ENCODE data around the gene PGM2L1. TPM values are rescaled to one million over a fixed set of nuclear protein-coding genes. Genes with fewer than 3 reads are reported as not detected.

Gene PGM2L1
- total RNA-seq, 2 donors from 2014 or later: 0.66 to 5.2 TPM

- H3K9me3 ChIP-seq: no peaks in the 10 kb centered on the region
- intact Hi-C loops (cut with DNase I): no loop called here
- H3K27ac ChIP-seq: no peak overlapping the region
- WGBS, 2 donors: 89 to 94% methylated on average over 2 of the region's 2 CpGs
- peaks cover 14% of the 10 kb centered on the region for H3K4me1 ChIP-seq
- no peaks in the 10 kb centered on the region for H3K36me3 ChIP-seq (replicated peaks in 1 of 2; ENCODE audit: insufficient read depth in 1 of 2, low read depth in 2 of 2)
- no peaks in the 10 kb centered on the region for H3K27me3 ChIP-seq
- DNase-seq (no peak), ATAC-seq (no peak)
- no peak overlapping the region for H3K4me3 ChIP-seq
- TF ChIP-seq POLR2A (IDR thresholded peaks at IDR 0.05) (no peak), CTCF (IDR thresholded peaks at IDR 0.05) (no peak)
These were observed 11.4 kb upstream of the PGM2L1 start for GRCh38 chr11:74409633-74410032.

GRCh38 chr11:74403607-74404321, 5.5 kb upstream of the PGM2L1 start:
- Histone ChIP-seq H3K9me3 (no peaks in the 10 kb centered on the region), H3K36me3 (replicated peaks in 1 of 2; ENCODE audit: insufficient read depth in 1 of 2, low read depth in 2 of 2) (no peaks in the 10 kb centered on the region), H3K4me1 (no peaks in the 10 kb centered on the region), H3K27me3 (no peaks in the 10 kb centered on the region), H3K27ac (no peak overlapping the region), H3K4me3 (no peak overlapping the region)
- no peak for ATAC-seq
- TF ChIP-seq CTCF (IDR thresholded peaks at IDR 0.05) (no peak), POLR2A (IDR thresholded peaks at IDR 0.05) (no peak)
- 67 to 71% methylated on average over 4 of the region's 4 CpGs for WGBS, 2 donors
- intact Hi-C loops (cut with DNase I): no loop called here
- no peak for DNase-seq

- TF ChIP-seq CTCF (IDR thresholded peaks at IDR 0.05): no peak
- TF ChIP-seq POLR2A (IDR thresholded peaks at IDR 0.05): no peak
- Histone ChIP-seq H3K9me3 (no peaks in the 10 kb centered on the region), H3K4me1 (peaks cover 10% of the 10 kb centered on the region), H3K27ac (no peak overlapping the region), H3K27me3 (no peaks in the 10 kb centered on the region), H3K36me3 (replicated peaks in 1 of 2; ENCODE audit: insufficient read depth in 1 of 2, low read depth in 2 of 2) (no peaks in the 10 kb centered on the region), H3K4me3 (no peak overlapping the region)
- WGBS, 2 donors: 73 to 80% methylated on average over 2 of the region's 2 CpGs
- intact Hi-C loops (cut with DNase I): no loop called here
- DNase-seq (no peak), ATAC-seq (no peak)
These were observed 2.4 kb upstream of the PGM2L1 start for GRCh38 chr11:74400606-74401005.

GRCh38 chr11:74397501-74398243, 561 bp downstream of the PGM2L1 start:
- intact Hi-C loops (cut with DNase I): no loop called here

More at GRCh38 chr11:74397501-74398243, 561 bp downstream of the PGM2L1 start:
- ATAC-seq (peak; percentile 21), DNase-seq (peak; percentile 32 to 67 (median 58))
- H3K4me3 ChIP-seq: peak overlapping the region; percentile 87 to 99
- no peaks in the 10 kb centered on the region for H3K27me3 ChIP-seq
- H3K4me1 ChIP-seq: peaks cover 10% of the 10 kb centered on the region
- H3K36me3 ChIP-seq (replicated peaks in 1 of 2; ENCODE audit: insufficient read depth in 1 of 2, low read depth in 2 of 2): no peaks in the 10 kb centered on the region
- no peaks in the 10 kb centered on the region for H3K9me3 ChIP-seq
- TF ChIP-seq POLR2A (IDR thresholded peaks at IDR 0.05) (no peak), CTCF (IDR thresholded peaks at IDR 0.05) (peak in 4 of 7 experiments; percentile 39 to 43 (median 41))
- peak overlapping the region; percentile 67 to 98 (median 92) for H3K27ac ChIP-seq
- WGBS, 2 donors: 0 to 1% methylated on average over 13 to 35 of the region's 35 CpGs
